Islet precursor cell (in vitro differentiated cells): ENCODE results near the gene USP12.
A peak's percentile ranks its signal among the peaks of the same experiment; 100 is the strongest.

ENCODE experiments used
- DNase-seq: peaks from one replicate; pipeline ENCODE4 v3.0.0-alpha.2; 2018

USP12 gene

DNA sequence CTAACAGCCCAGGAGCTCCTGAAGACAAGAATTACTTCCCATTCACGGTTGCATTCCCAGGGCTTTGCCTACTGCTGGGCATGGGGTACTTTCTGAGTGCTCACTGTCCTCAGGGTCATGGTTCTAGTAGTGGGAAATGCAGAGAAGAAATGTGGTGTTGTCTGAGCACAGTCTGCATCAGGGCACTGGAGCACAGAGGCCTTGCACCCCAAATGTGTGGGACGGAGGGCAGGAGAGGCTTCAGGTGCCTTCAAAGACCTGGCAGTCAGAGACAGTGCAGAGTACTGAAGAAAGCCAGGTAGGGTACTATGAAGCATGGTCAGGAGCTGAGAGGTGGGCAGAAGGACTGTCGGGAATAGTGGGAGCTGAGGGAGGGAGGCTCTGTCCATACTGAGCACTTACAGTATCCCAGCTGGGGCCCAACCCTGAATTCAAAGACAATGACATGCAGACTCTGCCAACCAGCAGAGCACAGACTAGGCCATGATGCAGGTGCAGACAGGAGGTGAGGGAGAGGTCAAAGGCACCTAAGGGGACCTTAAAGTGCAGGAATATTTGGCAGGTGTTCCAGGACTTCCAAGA is 144.4 kb downstream of the USP12 start:
- peak; percentile 28 for DNase-seq

DNA sequence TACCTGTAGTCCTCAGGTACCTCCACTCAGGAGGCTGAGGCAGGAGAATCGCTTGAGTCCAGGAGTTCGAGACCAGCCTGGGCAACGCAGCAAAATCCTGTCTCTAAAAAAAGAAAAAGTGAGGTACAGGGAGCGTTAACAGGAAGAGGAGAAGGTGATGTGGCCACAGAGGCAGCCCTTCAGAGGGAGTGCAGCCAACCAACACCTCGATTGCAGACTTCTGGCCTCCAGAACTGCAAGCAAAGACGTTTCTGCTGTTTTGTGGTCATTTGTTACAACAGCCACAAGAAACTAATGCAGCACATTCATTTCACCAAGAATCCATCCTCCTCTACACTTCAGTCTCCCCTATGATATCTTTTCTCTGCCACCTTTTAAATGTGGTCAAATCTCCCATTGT is 145.2 kb downstream of the USP12 start:
- DNase-seq, result peak; percentile 23

DNA sequence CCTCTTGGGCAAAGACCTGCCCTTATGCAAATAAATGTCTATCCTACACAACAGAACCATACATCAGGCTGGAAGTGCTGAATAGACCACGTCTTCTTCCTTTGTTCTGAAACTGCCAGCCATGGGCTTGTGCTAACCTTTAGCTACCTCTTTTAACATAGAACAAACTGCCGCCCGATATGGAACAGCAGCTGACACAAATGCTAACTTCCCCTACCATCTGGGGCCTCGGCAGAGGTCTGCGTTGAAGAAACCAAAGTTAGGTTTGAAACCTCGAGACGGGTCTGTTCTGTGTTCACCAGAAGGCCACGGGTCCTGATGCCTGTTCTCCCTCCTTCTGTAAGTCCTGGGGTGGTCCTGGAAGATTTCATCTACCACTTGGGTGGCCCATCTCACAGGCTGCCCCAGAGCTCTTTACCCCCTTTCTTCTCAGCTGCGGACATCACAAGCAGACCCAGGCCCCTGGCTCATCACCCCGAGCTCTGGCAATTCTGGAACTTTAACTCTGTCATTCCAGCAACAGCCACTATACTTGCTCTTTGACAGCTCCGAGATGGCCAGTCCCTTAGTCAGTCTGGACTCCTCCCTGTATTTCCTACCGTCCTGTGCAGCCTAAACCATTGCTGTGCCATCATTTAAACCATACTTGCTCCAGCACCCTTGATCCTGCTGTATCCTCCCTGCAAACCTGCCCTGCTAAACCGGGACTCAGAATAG is 146.7 kb downstream of the USP12 start:
- peak; percentile 49 for DNase-seq

DNA sequence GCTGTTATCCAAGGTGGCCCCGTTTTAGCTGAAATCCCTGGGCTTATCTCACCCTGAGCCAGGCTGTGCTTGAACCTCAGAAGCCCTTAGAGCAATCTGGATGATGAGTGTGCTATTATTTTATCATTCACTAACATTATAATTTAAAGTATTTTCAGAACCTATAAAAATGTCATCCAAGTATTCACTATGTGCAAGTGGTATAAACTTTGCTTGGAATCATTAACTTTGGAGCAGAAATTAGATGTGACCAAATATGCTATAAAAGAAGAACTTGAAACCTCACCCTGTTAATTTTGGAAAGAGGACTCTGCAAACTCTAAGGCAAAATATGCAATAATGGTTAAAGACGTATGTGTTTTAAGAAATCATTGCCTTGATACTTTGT is 147.5 kb downstream of the USP12 start:
- no peak for DNase-seq

- DNase-seq, result no peak
Observed at GRCh38 chr13:27023385-27024073, 148.1 kb downstream of the USP12 start.

DNA sequence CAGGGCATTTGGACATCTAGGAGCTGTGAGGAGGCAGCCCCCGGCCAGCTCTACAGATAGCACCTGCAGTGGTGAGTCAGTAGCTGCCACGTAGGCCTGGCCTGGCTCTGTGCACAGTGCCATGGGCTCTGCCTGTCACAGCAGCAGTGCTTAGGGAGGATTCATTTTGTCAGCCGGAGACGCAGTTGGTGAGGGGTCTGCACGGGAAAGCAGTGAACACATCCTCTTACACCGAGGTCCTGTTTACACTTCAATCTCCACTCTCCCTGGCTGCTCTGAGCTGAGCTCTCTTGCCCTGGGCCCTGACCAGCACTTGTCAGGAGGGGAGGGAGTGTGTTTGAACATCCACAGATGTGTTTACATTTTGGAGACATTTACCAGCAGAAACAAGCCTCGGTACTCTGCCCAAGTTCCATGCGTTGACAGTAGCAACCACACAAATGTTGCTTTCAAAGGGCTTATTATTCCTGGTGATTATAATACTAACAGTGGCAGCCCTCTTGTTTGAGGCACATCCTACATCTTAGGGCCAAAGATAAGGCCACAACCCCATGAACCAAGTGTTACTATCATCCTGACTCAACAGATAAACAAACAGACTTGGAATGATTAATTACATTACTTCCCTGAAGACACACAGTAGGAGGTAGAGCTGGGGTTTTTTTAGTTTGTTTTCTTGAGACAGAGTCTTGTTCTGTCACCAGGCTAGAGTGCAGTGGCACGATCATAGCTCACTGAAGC is 148.9 kb downstream of the USP12 start:
- DNase-seq, result peak; percentile 77

DNA sequence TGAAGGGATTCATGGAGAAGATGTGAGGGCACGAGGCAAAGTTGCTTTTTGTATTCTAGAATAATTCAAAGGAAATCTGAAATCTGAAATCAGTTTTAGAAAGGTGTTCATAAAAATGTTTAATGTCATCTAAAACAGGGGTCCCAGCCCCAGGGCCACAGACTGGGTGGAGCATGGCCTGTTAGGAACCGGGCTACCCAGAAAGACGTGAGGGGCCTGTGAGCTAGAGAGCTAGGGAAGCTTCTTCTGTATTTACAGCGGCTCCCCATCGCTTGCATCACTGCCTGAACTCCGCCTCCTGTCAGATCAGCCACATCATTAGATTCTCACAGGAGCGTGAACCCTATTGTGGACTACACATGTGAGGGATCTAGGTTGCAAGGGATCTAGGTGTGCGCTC is 151.2 kb downstream of the USP12 start:
- DNase-seq, result peak; percentile 25

GRCh38 chr13:27018882-27019281 is 152.7 kb downstream of the USP12 start:
- DNase-seq, result peak; percentile 39

GRCh38 chr13:27018344-27018861 is 153.2 kb downstream of the USP12 start:
- no peak for DNase-seq

GRCh38 chr13:27016875-27017274 is 154.7 kb downstream of the USP12 start:
- DNase-seq, result no peak
